MV-4-11 (cell line): Measurements from ENCODE around the gene ANO6.

Experiments
- DNase-seq: peaks from one replicate; lab custom pipeline; 2025; lab: John Stamatoyannopoulos, UW

Gene ANO6

GRCh38 chr12:45406988-45407850 is 191.3 kb downstream of the ANO6 start:
- DNase-seq, result no peak

- DNase-seq, result no peak
These were observed 192.3 kb downstream of the ANO6 start for GRCh38 chr12:45407981-45408728.

- no peak for DNase-seq
These were observed 192.8 kb downstream of the ANO6 start for GRCh38 chr12:45408729-45409114.

DNA sequence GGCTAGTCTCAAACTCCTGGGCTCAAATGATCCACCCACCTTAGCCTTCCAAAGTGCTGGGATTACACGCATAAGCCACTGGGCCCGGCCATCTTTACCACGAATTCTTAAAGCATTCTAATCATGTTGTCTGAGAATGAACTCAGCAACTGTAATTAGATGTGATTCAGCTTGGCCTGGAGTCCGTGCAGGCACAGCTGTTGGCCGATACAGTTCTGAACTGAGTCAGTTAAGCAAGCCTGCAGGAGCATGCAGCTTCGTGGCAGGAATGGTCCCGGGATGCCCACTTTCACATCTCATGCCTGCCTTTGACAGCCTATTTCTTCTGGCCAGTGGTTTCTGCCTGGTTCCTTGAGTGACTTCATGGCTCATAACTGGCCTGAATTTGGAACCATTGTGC is 194.1 kb downstream of the ANO6 start:
- DNase-seq, result no peak

DNA sequence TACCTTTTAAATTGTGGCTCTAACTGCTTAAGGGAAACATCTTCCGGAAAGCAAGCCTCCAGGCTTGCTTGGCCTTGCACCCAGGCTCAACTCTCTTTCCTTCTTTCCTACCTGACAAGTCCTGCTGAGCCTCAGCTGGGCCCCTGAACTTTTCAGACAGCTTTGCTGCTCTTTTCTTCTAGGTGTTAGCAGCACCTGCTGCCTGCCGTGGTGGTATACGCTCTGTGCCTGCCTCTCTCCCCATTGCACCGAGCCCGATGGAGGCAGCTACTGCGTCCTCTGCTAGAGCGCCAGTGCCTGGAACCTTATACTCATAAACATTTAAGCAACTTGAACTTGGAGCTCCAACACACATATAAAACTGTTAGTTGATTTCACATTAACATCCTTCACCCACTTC is 195.7 kb downstream of the ANO6 start:
- DNase-seq, result no peak

DNA sequence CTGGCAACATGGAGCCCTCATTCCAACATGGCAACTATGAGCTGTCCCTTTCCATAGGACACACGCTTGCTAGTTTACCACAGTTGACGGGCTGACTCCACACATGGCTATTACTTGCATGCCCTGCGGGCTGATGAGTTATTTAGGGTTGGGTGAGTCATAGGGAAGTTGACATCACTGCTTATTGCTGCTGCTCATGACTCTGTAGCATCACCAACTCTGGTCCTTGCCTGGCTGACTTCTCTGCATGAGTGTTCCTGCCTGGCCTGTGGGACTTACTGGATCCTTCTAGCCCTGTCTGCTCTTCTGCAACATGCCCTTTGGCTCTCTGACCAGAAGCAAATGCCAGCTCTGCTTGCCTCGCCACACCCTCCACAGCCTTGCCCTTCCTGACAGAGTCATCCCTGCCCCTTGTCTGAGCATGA is 199.5 kb downstream of the ANO6 start:
- peak; percentile 93 for DNase-seq

- no peak for DNase-seq
These were observed 200.2 kb downstream of the ANO6 start for GRCh38 chr12:45416126-45416525.

- no peak for DNase-seq
These were observed 202.6 kb downstream of the ANO6 start for GRCh38 chr12:45418520-45418919.

DNA sequence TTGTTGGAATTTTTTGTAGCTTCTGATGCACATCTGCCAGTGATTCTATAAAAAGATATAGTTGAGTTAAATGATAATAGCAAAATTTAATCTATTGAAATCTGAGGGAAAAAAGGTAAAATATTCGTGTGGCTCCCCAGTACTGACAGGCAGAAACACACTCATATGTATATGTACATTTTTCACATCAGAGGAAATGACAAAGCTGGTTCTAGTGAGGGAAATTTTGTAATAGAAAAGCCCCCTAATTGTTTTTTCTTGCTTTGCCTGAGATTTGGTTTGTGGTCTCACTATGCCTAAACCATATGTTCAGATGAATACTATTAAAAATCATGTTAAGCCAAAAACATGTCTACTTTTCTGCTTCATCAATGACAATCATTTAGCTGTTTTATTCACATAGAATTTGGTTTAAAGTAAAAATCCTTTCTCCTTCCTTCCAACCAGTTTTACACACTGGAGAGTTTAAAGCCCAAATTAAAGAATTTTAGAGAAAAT is 203.5 kb downstream of the ANO6 start:
- no peak for DNase-seq

DNA sequence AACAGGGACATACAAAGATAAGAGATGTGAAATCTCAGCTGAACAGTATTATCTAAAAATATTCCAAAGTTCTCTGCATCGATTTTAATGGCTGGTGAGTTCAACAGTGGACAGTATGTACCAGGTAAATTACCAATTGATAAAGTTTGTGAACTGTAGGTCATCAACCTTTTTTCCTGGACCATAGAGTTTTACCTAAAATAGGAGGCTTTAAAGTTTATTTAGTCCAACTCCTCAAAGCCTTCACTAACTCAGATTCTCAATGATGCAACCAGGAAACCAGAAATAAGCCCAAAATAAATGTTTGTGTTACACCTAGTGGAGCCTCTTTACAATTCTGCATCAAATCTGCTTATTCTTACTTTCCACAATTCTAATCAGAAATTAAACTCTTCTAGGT is 205.8 kb downstream of the ANO6 start:
- DNase-seq, result no peak

GRCh38 chr12:45423931-45424330 is 208.0 kb downstream of the ANO6 start:
- DNase-seq, result no peak

DNA sequence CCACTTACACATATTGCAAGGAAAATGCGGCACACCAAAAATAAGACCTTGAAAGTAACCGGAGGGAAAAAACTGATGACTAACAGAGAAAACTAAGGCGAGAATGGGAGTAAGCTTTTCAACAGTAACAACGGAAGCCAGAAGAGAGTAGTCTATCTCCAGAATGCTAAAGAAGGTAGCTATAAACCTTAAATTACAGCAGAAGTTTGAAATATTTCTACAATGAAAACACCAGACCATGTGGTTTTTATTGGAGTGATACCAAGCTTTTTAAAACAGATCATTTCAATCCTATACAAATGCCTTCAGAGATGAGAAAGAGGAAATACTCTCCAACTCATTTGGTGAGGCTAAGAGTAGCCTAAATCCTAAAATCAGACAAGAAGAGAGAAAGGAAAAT is 209.5 kb downstream of the ANO6 start:
- DNase-seq, result no peak

DNA sequence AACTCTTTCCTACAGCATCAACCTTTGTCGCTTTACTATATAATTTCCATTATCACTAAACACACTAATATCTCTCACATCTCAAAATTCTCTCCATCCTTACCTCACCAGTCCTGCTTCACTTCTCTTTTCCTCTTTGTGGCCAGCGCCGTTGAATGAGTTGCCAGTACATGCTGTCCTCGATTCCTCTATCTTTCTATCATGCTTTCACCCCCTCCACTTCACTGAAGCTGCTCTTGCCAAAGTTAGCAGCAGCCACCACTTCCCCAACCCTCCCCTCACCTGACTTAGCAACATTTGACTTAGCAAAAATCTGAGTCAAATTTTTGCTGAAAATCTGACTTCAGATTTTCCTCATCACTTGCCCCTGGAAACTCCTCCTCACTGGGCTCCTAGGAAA is 210.4 kb downstream of the ANO6 start:
- DNase-seq, result peak; percentile 19

DNA sequence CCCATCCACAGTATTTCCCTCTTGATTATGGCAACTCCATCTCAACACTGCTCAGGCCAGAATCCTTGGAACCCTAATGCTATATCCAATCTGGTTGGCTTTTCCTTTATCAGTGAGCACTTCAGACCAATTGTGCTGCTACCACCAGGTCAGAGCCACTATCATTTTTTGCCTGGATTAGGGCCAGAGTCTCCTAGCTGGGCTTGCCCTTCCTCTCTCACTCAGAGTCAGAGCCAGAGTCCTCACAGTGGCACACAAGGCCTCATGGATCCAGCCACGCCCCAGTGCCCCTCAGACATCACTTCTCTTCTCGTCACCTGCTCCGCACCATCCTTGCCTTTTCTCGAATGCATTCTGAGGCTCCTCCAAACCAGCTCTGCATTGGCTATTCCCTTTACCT is 211.1 kb downstream of the ANO6 start:
- no peak for DNase-seq

DNA sequence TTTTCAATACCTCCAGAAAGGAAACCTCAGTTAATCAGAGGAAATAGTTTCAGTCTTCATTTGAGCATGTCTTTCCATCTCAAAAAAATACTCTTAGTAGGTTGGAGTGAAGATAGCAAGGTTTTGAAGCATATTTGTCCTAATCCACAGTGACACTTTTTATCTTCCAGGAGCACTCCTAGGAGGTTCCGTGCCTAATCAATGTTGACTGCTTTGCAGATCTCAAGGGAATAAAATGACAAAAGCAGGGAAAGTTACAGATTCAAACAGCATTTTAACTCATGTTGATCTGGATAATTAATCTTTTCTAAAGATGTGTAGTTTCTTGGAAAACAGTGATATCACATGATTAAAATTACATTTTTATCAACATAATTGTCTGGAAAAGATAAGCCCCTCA is 213.9 kb downstream of the ANO6 start:
- no peak for DNase-seq

DNA sequence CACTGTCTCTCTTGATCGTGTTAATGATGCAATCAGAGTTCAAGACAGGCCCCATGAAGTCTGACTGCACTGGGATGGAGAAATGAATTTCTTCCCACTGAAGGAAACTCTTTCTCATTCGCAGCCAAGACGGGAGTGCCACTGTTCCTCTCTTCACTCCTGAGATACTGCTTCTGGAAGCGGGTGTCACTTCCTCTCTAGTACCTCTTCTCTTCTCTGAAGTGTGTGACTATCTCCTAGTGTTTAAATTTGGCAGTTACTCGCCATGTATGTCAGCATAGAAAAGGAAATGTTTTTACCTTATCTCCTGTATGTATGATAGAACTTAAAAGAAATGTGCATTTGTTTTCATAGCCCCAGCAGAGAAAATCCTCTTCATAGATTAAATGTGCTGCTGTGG is 215.2 kb downstream of the ANO6 start:
- DNase-seq, result peak; percentile 26

DNA sequence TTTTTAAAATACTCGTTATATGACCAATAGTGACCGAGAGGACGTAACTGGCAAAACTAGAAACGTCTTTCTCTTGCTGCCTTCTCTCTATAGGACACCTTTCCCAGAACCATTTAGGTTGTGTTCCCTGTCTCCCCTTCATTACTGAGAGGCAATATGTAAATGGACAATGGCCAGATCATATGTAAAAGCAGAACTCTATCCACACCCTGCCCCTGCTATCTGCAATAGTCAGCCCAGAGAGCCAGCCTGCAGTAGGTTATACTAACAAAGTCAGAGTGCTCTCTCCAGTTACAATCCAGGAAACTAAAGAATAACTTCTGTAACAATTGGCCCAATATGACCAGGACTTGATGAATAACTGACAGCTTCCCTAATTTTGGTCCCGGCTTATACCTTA is 216.8 kb downstream of the ANO6 start:
- DNase-seq, result no peak

DNA sequence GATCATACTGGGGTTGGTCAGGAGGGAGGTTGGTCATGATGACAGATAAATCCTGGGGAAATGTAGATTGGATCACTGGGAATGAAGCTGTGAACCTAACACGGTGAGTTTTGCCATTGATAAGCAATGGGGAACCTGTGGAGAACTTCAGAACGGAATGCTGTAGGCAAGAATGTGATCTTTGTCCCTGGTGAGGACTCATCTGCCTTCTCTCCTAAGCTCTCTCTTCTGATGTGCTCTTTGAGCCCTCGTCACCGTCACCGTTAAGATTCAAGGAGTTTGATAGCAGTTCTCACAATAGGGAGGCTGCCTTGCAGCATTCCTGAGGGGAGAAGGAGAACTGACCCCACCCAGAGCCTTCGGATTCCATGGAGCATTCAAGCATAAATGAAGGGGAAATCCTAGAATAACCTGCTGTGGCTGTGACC is 217.6 kb downstream of the ANO6 start:
- no peak for DNase-seq

GRCh38 chr12:45434094-45434493 is 218.2 kb downstream of the ANO6 start:
- DNase-seq, result no peak

DNA sequence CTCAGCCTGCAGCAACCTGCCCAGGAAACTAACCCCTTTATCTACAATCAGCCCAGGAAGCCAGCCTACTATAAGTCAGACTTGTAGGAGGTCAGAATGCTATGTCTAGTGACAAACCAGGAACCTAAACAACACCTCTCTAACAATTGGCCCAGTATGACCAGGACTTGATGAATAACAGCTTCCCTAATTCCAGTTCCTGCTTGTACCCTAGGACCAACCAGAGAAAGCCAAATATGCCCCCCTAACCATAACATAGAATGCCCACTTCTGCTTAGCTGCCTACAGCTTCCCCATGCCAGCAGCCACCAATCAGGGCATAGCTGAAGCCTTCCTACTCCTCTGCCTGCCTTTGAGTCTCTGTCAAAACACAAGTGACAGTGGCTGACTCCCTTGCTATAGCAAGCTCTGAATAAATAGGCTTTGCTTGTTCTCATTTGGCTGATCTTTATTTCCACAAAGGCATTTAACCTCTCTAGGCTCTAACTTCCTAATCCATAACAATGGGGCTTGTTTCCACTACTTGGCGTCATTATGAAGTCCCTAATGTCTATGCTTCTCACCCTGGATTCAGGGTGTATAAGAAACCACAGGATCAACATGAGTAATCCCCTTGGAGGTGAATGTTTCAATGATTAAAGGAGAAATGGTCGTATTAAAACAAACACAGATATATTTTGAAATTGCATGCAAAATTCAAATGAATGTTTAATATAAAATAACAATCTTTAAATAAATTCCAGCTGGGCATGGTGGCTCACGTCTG is 220.2 kb downstream of the ANO6 start:
- DNase-seq, result peak; percentile 96

DNA sequence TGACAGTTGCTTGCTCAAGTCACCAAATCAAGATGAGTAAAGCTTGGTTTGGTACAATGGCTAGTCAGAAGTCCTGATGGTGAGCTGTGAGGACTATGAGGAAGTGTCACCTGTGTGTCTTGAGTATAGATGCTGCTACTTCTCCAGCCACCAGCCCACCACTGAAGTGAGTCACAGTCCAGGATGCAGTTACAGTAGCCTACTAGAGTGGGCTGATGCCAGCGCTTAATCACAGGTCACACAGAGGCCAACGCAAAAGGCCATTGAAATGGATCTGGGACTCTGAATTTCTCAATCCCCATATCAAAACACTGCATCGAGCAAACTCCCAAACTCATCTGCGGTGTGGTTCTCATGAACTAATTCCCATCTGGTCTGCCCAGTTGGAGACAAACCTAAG is 223.1 kb downstream of the ANO6 start:
- DNase-seq, result peak; percentile 57

DNA sequence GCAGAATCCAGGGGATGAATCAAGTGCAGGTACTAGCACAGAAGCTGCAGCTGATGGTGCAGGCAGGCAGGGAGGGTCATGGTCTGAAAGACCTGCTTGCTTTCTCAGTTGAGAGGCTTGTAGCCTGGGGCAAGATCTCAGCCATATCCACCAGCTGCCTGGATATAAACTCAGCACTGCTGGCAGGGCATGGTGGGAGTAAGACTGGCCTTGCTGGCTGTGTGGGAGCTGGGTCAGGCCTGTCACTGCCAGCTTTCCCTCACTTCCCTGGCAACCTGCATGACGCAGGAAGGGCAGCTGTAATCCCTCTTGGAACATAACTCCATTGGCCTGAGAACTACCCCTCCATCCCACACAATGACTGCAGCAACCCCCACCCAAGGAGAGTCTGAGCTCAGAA is 230.1 kb downstream of the ANO6 start:
- DNase-seq, result no peak
